NAMALWA (cell line): ENCODE measurements around the gene LEUTX.
"Not testable (repeated sequence)": the region's sequence is repeated elsewhere in the genome, so short reads cannot be mapped to it uniquely, and the experiment has no call there.

ENCODE experiments used
- DNase-seq: peaks from one replicate; pipeline ENCODE4 v3.0.0-alpha.2; 2015; ENCODE audit warnings: low spot score

LEUTX gene

DNA sequence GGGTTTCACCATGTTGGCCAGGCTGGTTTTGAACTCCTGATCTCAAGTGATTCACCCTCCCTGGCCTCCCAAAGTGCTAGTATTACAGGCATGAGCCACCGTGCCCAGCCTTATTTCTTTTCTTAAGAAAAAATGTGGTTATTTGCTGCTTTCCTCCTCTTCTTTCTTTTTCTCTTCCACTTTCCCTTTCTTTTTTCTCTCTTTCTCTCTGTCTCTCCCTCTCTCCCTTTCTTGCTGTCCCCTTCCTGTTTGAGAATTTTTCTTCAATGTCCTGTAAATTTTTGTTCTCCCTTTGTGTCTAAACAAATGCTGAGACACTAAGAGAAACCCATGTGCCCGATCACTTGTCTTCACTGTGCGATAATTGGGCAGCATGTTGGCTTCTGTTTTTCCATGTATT is 2.2 kb downstream of the LEUTX start:
- DNase-seq = no peak

DNA sequence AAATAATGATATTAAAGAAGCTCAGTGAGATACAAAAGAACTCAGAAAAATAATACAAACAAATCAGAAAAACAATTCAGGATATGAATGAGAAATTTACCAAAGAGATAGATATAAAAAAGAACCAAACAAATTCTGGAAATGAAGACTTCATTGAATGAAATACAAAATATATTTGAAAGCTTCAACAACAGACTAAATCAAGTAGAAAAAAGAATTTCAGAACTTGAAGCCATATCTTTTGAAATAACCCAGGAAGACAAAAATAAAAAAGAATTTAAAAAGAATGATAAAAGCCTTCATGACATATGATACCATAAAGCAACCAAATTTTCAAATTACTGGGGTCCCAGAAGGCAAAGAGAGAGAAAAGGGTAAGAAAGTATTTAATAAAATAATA is 9.6 kb downstream of the LEUTX start:
- DNase-seq = no peak

DNA sequence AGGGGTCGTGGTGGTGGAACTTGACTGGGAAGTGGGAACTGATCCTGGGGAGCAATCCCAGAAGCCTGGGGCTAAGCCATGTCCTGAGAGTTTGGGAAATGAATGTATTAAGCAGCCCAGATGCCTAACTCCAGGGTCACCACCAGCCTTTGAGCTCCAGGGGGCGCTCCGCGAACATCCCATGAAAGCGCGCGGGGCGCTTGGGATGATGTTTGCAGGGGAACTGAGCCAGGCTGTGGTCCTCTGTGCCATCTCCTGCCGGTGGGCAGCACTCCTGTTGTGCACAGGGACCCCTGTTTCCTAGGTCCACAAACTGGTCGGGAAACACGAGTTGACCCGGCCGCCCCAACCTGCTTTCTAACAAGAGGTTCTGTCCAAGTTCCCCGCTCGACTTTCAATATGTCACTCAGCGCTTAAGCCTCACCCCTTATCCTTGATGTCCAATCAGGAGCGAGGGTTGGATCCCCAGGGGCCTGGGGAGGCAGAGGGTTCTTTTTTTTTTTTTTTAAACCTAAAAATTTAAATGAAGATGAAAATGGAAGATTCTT is 14.4 kb downstream of the LEUTX start:
- DNase-seq = peak; percentile 90

DNA sequence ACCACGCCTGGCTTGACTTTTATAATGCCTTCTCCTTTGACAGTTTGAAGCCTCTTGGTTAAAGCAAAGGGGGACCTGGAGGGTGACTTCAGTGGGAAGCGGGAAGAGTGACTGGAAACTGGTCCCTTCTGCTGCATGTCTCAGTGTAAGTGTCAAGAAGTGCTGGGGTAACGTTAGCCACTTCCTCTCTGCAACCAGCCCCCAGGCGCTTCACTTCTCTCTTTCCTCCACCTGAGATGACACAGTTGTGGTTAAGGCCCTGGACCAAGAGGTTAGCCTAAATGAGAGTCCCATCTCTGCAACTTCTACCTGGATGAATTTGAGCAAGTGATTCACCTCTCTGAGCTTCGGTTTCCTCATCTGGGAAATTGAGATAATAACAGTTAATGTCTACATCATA is 16.3 kb downstream of the LEUTX start:
- peak; percentile 21 for DNase-seq

DNA sequence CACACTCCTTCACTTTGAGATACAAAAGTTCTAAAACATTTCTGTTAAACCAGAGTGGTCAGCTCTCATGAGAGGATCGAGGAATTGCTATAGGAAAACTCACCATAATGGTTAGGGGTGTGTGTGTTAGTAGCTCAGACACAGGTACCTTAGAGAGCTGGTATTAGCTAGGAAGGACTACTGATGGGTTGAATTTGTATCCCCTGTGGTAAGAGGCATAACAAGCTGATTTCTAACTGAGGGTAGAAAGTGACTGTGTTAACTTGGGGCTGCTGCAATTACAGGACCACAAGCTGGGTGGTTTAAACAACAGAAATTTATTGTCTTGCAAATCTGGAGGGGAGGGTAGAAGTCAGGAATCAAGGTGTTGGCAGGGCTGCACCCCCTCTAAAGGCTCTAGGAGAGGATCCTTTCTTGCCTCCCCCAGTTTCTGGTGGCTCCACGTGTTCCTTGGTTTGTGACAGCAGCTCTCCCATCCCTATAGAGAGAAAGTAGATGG is 17.4 kb downstream of the LEUTX start:
- no peak for DNase-seq

DNA sequence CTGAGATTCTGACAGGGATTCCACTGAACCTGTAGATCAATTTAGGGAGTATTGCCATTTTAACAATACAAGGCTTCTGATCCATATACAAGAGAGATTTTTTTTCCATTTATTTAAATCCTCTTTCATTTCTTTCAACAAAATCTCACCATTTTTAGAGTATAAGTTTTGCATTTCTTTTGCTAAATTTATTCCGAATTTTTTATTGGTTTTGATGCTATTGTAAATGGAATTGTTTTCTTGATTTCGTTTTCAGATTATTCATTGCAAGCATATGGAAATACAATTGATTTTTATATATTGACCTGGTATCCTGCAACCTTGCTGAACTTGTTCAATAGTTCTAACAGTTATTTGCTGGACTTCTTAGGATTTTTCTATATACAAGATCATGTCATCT is 18.4 kb downstream of the LEUTX start:
- no peak for DNase-seq

DNA sequence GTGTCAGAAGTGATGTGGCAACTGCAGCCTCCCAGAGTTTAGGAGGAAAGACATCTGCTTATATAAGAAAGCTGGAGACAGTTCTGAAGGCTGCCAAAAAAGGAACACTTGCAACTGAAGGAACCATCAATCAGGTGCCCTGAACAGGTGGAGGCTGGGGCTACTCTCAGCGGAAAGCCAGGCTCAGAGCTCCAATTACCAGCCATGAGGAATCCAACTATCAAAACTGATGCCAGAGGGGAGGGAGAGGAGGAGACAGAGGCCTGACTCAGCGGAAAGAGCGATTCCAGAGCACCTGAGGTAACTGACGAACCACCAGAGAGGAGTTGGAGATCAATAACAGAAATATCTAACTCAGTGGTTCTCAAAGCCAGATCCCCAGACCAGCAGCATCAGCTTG is 24.3 kb downstream of the LEUTX start:
- DNase-seq = no peak

DNA sequence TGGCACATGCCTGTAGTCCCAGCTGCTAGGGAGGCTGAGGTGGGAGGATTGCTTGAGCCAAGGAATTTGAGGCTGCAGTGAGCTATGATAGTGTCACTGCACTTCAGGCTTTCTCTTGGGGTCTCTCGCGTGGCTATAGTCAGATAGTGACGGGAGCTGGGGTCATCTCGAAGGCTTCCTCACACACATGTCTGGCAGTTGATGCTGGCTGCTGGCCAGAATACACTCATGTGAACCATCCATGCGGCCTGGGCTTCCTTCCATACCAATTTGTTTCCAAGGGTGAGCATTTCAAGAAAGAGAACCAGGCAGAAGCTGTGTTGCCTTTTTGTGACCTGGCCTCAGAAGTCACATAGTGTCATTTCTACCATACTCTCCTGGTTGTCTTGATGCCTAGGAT is 26.4 kb downstream of the LEUTX start:
- DNase-seq = no peak

DNA sequence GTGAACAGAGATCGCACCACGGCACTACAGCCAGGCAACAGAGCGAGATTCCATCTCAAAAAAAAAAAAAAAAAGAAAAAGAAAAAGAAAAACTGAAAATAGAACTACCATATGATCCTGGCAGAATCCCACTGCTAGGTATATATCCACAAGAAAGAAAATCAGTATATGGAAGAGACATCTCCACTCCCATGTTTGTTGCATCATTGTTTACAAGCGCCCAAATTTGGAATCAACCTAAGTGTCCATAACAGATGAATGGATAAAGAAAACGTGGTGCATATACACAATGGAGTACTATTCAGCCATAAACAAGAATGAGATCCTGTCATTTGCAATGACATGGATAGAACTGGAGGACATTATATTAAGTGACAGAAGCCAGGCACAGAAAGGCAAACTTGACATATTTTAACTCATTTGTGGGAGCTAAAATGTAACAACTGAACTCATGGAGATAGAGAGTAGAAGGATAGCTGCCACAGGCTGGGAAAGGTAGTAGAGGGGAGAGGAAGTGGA is 29.3 kb downstream of the LEUTX start:
- no peak for DNase-seq

DNA sequence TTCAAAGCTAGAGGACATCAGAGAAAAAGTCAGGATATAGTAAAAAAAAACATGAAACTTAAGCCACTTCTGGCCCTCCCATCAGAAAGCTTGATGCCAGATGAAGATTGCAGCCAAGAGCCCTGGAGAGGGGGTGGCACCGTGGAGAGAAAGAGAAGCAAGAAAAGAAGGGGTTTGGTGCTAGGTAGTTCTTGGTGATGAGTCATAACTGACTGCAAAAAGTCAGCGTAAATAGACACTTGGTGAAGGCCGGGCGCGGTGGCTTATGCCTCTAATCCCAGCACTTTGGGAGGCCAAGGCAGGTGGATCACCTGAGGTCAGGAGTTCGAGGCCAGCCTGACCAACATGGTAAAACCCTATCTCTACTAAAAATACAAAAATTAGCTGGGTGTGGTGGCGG is 30.0 kb downstream of the LEUTX start:
- not testable (repeated sequence) for DNase-seq

DNA sequence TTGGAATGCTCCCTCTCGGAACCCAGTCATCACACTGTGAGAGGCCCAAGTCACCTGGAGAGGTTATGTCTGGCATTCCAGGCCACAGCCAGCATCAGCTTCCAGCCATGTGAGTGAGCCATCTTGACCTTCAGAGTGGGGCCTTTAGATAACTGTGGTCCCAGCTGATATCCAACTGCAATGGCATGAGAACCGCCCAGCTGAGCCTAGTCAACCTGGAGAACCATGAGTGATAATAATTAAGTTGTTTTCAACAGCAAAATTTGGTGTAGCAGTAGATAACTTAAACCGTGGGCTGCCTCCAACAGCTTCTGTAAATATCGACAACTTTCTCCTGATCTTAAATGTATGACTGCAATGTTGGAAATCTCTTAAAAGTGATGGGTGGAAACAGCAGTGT is 30.7 kb downstream of the LEUTX start:
- no peak for DNase-seq

DNA sequence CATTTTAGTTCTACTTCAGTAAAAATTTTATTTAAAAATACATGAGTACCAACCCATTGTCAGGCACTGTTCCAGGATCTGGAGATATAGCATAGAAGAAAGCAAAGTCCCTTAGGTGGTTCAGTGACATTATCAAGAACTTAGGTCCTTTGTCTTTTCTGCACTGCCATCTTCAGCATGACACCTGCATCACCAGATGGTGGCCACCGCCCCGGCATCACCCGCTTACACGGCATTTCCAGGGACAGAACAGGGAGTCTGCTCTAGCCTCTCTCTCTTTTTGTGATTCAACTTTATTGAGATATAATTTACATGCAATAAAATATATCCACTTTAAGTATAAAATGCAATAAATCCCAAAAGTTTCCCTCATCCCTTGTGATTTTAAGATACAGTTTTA is 31.8 kb downstream of the LEUTX start:
- no peak for DNase-seq

DNA sequence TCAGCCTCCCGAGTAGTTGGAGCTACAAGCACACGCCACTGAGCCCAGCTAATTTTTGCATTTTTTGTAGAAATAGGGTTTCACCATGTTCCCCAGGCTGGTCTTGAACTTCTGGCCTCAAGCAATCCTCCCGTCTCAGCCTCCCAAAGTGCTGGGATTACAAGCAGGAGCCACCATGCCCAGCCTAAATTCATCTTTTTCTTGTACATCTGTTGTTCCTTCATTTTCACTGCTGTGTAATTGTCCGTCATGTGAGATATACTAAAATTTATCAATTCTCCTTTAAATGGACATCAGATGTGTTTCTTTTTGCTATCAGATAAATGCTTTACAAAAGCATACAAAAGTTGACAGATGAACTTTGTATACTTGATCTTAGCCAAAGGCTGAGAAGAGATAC is 32.4 kb downstream of the LEUTX start:
- no peak for DNase-seq

DNA sequence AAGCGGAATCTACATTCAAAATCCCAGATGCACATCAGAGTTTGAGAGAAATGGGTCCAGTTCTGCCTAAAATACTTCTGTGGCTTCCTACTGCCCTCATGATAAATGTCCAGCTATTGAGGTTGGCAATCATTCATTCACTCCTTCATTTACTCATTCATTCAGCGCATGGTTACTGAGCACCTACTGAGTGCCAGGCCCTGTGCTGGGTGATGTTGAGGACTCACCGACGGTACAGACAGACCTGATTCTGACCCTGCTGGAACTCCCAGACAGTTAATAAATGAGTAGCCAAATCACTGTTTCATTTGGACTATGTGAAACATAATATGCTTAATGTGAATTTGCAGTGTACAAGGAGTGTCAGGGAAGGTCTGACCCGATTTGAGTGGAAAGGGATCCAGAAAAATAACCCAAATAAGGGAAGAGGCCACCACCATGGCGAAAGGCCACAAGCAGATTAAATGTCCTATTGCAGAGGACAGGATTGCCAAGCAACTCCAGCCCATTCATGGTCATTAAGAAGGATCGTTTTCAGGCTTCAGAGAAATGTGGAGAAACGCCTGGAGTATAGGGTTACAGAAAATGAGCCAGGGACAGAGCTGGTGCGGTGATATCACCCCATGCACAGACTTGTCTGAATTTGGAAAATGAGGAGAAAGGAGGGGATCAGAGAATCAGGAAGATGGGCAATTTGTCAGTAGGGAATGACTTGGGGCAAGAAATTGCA is 34.8 kb downstream of the LEUTX start:
- no peak for DNase-seq

DNA sequence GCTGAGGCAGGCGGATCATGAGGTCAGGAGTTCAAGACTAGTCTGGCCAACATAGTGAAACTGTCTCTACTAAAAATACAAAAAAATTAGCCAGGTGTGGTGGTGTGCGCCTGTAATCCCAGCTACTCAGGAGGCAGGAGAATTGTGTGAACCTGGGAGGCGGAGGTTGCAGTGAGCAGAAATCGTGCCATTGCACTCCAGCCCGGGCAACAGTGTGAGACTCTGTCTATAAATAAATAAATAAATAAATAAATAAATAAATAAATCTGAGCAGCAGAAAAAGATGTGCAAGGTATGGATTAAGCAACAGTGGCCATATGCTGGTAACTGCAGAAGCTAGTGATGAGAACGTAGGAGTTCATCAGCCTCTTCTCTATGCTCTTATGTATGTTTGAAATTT is 35.5 kb downstream of the LEUTX start:
- DNase-seq = not testable (repeated sequence)

DNA sequence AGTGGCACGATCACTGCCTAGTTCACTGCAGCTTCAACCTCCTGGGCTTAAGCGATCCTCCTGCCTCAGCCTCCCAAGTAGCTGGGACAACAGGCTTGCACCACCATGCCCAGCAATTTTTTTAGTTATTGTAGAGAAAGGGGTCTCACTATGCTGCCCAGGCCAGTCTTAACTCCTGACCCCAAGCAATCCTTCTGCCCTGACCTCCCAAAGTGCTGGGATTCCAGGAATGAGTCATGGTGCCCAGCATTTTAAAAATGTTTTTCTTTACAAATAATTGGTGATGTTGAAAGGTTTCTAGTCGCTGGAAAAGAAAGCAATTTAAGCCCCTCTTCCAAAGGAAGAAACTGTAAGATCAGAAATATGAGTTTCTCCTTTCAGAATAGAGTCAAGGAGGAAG is 35.9 kb downstream of the LEUTX start:
- no peak for DNase-seq

DNA sequence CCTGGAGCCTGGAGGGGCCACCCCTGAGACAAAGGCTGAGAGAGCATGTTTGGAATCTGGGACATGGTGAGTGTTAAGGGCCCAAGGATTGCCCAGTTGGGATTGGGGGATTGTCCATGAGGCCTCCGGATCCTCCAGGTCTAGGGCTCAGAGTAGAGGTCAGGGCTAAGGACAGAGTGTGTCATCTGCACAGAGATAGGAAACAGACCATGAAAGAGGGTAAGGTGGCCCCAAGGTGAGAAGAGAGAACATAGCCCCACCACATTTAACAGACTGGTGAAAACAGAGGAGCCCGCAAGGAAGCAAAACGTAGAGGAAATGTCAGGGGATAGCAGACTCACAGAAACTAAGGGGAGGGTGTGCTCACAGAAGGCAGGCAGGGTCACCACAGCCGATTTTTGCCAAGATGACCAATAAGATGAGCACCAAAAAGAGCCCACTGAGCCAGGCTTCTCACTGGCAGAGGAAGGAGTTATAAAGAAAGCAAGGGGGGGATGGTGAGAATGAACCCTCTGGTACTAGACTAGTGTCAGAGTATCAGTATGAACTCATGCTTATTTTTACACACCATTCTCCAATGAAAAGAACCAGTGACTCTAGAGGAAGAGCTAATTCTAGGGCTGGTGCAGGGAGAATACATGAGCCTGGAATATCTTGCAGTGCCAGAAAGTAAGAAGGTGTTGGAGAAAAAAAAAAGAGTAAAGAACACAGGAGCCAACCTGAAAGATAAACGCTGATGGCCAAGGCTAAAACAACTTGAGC is 37.8 kb downstream of the LEUTX start:
- DNase-seq = no peak

DNA sequence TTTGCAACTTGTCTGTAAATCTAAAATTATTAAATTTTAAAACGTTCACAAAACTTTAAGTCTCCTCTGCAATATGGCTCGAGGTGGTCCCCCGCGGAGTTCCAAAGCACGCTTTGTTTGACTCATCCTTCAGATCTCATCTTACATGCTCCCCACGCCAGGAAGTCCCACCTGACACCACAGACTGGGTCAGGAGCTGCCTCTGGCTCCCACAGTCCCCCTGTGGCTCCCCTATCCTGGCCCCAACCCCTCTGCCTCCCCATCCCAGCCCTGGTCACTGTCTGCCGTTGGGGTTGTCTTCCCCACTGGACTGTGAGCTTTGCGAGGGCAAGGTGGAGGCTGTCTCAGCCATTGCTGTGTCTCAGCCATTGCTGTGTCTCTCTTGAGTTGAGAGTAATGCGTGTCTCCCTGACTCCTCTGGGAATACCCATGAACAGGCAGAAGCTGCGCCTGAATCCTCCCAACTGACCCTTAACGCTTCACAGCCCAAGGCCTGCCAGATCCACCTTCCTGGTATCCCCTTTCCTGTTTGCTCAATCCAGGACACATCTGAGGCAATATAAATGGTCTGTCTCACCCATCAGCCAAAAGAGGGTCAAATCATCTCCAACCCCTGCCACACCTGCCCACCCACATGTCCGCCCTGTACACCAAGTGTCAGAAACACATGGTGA is 39.4 kb downstream of the LEUTX start:
- DNase-seq = no peak

DNA sequence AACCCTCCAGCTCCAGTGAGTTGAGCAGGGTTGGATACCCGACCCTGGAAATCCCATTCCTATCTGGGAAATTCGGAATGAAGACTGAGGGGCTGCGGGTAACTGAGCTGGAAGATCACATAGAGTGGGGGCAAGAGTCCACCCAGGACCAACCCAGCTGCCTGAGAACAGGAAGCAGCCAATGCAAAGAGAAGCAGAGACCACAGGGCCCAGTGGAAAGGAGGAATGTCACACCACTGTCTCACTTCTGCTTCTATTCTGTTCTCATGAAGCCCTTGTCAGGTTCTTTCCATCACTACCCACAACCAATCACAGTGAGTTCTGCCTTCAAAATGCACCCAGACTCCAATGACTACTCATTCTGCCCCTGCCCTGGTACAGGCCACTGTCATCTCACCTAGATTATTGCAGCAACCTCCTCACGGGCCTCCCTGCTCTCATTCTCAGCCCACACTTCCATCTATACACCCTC is 40.0 kb downstream of the LEUTX start:
- DNase-seq = no peak

DNA sequence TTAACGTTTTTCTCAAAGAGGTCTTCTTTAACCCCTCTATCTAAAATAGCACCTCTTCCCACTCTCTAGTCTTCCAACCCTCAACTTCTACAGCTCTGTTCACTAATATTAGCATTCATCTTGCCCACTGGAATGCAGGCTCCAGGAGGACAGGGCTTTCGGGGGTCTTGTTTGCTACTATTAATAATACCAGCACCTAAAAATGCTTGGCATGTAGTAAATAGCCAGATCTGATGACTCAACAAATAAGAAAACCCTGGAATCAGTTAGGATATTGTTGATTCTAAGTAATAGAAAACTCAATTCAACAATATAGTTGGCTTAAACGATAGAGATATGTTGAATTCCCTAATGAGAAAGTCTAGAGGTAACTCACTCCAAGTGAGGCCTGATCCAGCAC is 41.1 kb downstream of the LEUTX start:
- no peak for DNase-seq

DNA sequence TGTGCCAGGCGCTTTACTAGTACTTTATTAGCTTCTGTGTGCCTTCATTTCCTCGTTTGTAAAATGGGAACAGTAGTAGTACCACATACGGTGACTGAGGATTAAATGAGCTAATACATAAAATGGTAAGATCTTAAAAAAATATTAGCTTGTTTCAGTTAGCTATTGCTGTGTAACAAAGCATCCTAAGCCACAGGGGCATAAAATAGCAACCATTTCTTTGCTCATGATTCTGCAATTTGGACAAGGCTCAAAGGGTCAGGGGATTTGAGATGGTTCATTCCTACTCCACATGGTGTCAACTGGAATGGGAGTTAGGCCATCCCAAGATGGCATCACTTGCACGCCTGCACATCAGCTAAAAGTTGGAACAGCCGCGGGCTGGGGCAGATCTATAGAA is 42.0 kb downstream of the LEUTX start:
- DNase-seq = no peak

DNA sequence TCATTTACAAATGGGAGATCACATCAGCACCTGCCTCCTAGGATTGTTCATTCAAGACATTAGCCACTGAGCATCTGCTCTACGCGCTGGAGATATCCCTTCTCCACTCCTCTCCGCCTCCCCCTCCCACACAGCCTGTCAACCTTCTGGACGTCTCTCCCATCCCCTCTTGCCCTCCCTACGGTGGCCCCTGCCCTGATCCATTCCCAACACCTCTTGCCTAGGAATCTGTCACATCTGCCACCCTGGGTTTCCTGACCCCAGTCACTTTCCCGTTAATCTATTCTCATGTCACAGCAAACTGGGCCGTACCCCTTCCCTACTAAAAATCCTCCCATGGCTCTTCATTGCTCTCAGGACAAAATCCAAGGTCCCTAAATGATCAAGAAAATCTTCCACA is 45.0 kb downstream of the LEUTX start:
- no peak for DNase-seq
